ENCODE measurements around the gene TNFRSF4.
"Not testable (repeated sequence)": the region's sequence is repeated elsewhere in the genome, so short reads cannot be mapped to it uniquely, and the experiment has no call there.

The TNFRSF4 gene

DNA sequence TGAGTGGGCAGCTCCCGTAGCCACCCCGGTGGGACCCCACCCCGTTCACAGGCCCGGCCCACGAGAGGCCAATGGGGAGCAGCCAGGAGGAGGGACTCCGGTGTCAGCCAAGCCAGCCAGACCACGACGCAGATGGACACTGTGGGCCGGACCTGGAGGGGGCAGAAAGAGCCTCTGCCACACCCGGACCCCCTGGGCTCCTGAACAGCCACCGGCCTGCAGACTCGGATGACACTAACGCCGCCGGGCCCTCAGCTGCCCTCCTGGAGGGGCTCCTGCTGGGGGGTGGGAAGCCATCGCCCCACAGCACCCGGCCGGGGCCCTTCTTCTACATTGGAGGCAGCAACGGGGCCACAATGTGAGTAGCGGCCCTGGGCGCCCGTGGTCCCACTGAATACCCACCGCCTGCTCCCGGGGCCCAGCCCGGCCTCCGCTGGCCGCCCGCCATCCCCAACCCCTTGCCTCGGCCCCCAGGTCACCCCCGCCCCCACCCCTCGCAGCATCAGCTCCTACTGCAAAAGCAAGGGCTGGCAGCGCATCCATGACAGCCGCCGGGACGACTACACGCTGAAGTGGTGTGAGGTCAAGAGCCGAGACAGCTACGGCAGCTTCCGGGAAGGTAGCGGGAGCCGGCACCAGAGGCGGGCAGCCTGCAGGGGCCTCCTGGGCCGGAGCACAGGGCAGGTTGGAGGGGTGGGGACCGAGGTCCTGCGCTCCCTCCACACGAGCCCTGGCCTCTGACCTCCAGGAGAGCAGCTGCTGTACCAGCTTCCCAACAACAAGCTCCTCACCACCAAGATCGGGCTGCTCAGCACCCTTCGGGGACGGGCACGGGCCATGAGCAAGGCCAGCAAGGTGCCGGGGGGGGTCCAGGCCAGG is 33.7 kb downstream of the TNFRSF4 start:
- DNase-seq = no peak

GRCh38 chr1:1179346-1179982 is 34.5 kb downstream of the TNFRSF4 start:
- no peak for DNase-seq

GRCh38 chr1:1178794-1179331 is 35.1 kb downstream of the TNFRSF4 start:
- DNase-seq = no peak

- no peak for DNase-seq
Observed at GRCh38 chr1:1177452-1178206, 36.3 kb downstream of the TNFRSF4 start.

- DNase-seq = no peak
Observed at GRCh38 chr1:1176931-1177330, 37.0 kb downstream of the TNFRSF4 start.

- DNase-seq = not testable (repeated sequence)
Observed at GRCh38 chr1:1176063-1176761, 37.7 kb downstream of the TNFRSF4 start.

DNA sequence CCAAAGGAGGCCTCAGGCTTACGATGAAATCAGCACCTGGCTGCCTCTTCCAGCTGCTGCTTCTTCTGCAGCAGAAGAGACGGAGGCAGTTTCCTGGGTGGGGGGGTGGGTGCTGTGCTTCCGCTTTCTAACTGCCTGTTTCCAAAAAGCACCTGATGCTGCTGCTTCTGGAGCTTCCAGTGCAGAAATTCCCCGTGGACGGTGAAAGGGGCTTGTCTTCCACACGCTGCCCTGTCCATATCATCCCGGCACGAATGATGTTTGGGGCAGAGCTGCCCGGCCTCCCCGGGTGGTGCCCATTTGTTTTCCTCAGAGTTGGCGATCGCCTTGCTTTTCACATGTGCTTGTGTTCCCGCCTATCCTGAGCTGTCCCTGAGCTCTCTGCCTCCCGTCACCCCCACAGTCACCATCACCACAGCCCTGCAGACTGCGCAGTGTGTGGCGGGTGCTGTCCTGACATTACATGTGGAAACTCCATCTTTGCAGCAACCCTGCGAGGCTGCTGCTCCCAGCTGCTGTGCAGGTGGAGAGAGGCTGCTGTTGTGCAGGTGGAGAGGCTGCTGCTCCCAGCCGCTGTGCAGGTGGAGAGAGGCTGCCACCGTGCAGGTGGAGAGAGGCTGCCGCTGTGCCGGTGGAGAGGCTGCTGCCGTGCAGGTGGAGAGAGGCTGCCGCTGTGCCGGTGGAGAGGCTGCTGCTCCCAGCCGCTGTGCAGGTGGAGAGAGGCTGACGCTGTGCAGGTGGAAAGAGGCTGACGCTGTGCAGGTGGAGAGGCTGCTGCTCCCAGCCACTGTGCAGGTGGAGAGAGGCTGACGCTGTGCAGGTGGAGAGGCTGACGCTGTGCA is 38.5 kb downstream of the TNFRSF4 start:
- no peak for DNase-seq

DNA sequence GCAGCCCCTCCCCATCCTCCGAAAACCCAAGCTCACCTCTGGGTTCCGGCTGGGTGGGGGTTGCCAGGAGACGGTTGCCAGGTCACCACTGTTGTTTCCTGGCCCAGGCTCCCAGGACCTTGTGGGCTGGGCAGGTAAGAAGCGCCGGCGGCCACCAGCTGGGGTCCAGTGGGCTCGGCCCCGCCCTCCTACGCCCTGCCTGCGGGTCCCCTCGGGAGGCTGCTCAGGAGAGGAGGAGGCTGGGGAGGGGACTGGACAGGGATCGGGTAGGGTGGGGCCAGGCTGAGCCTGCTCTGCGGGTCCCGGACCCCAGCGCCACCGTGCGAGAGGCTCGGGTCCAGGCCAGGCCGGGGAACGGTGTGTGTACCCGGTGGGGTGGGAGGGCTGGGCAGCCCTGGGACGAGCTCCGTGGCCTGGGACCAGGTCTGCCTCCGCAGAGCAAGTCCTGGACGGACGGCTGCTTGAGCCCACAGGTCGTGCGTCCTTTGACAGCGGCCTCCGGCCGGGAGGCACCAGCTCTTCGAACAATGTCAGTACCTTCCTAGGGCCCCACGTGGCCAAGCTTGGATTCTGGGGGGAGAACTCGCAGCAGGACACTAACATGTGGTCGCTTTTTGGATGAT is 40.0 kb downstream of the TNFRSF4 start, which contains the start of gene TTLL10:
TSS of gene TTLL10 (plus strand) at position 88 of the 623 bp plus-strand sequence. CDS start 5,336 bp downstream, outside the sequence.
- DNase-seq = no peak

DNA sequence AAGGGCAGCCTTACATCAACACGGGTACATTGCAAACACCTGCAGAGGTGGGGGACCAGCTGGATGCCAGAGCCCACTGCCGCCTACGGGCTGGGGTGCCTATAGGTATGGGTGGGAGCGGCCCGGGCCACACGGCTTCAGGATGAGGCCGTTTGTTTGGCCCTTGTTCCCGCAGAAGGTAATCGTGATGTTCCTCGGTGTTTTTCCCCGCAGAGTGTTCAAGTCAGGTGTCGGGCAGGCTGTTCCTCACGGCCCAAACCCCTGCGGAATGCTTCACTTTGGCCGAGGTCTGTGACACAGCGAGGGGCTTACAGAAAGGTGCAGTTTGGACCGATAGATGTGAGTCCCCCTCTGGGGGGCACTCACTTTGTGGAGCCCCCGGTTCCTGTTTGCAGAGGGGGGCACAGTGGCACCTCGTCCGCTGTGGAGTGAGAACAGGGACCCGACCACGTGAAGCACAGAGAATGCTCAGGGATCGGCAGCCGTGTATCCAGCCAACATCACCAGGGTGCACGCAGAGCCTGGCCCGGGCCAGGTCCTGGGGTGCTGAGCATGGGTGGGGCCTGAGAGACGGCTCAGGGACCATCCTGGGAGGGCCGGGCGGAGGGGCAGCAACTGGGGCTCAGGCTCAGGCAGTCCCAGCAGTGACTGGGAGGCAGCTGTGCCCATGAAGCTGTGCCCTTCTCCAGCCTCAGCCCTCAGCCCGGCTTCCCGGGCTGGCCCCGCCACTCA is 40.7 kb downstream of the TNFRSF4 start:
- no peak for DNase-seq

DNA sequence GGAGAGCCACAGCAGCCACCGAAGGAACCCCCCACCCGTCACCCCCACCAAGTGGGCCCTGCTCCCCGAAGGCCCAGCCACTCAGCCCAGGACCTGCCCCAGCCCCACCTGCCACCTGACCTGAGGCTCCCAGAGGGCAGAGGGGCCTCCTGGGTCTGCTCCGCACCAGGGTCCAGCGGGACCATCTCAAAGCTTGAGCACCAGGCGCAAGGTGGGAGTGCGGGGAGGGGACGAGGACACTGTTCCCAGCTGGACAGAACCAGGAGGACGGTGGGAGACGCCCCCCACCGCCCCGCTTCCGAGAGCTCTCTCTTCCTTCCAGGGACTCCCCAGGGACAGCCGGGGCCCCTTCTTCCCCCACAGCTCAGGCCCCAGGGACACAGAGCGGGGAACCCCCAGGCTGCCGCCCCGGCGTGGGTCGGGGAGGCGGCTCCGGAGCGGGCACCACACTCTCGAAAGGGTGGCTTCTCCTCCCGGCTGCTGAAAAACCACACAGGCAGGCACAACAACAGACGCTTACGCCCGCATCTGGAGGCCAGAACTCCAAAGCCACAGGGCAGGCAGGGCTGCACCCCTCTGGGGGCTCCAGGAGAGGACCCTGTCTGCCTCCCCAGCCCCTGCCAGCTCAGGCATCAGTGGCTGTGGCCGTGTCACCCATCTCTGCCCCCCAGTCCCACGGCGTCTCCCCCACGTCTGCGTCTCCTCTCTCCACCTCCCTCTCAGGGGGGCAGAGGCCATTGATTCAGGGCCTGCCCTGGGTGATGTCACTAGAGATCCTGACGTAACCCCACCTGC is 42.2 kb downstream of the TNFRSF4 start:
- no peak for DNase-seq

DNA sequence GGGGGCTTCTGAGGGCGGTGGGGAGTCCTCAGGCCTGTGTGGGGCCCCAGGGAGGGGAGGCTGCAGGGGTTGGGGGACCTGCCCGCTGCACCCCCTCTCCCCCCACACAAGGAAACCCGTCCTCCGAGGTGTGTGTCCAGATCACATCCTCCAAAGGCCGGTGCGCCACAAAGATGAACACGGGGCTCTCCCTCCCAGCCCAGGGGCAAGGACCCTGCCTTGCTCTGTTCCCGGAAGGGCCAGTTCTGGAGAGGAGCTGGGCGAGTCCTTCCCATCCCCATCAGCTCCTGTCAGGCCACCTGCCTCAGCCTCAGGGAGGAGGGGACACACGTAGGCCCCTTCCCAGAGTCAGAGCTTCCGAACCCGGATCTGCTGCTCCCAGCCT is 42.8 kb downstream of the TNFRSF4 start:
- DNase-seq = no peak

GRCh38 chr1:1170215-1171091 is 43.5 kb downstream of the TNFRSF4 start:
- no peak for DNase-seq

DNA sequence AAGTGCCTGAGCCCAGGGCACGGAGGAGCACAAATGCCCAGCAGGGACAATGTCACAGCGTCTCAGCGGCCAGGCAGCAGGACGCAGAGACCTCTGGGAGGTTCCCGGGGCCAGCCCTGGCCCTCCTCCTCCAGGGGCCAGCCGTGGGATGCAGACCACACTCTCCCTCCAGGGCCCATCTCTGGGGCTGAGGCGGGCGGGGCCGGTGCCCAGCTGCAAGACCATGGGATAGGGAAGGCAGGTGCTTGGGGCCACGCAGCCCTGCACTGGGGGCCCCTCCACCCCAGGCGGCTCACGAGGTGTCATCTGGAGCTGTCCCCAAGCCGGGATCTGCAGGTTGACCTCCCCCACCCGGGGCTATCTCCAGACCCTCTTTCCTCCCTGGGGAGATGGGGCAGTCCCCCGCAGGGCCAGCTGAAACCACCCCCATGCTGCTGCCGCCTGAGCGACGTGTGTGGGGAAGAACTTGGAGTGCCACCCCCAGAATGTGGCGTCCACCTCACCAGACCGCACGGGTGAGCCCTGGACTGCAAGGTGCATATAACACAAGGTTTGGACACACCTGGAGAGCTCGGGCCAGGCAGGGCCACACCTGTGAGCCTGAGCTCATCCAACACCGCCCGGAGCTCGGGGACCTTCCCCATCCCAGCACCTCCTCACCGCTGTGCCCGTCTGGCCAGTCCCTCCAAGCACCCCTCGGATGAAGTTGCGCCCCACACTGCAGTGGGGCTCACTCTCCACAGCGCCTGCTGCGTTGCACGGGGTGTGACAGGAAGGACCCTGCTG is 44.3 kb downstream of the TNFRSF4 start:
- DNase-seq = no peak

- DNase-seq = no peak
Observed at GRCh38 chr1:1168451-1169411, 45.2 kb downstream of the TNFRSF4 start.

GRCh38 chr1:1167841-1168450 is 46.0 kb downstream of the TNFRSF4 start:
- no peak for DNase-seq

DNA sequence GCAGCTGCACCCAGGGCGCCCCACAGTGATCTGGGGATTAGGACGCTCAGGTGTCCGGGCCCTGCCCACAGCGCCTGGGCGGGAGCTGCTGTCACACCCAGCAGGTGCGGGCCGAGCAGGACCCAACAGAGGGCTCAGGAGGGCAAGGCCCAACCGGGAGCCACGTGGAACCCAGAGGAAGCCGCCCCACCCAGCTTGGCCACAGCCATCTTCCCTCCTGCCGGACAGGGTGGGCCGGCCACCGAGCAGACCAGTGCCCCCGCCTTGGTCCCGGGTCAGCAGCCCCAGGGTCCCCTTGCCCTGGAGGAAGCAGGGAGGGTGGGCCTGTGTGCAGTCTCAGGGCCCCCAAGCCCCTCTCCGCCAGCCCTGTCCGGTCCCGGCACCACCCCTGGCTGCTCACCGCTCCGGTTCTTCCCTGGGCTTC is 46.5 kb downstream of the TNFRSF4 start:
- DNase-seq = no peak
